Fibroblast of lung (primary cell): Measurements from ENCODE around the gene FANCD2OS.

Experiments
- CTCF ChIP-seq, 2 donors: IDR thresholded peaks in 1 of 2; conservative IDR thresholded peaks in 1 of 2; 1 replicate in 1 of 2; 2 replicates in 1 of 2; pipeline ENCODE4 v1.5.1; 2011 to 2012; ENCODE audit warnings: low read length in 2 of 2, control low read depth in 1 of 2, inconsistent platforms in 1 of 2, low read depth in 1 of 2, mild to moderate bottlenecking in 1 of 2
- EZH2 ChIP-seq: IDR thresholded peaks from 2 replicates; pipeline ENCODE4 v1.5.1; 2012; ENCODE audit warnings: low read length, control low read depth, mild to moderate bottlenecking; ENCODE audit errors: missing control alignments

DNA sequence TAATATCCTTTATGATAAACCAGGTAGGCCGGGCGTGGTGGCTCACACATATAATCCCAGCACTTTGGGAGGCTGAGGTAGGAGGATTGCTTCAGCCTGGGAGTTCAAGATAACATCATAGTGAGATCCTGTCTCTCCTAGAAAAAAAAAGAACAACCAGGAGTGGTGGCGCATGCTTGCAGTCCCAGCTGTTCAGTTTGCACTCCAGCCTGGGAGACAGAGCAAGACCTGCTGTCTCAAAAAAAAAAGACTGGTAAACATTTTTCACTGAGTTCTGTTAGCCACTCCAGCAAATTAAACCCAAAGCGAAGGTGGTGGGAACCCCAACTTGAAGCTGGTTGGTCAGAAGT, 47.0 kb upstream of the FANCD2OS start:
- TF ChIP-seq CTCF (conservative IDR thresholded peaks at IDR 0.05 in 1 of 2, IDR thresholded peaks at IDR 0.05 in 1 of 2; ENCODE audit: low read depth in 1 of 2, low read length in 2 of 2) = no peak
- no peak for TF ChIP-seq EZH2
